DMS153 treated with DMSO at 0.1 percent for 48 hours (cell line): ENCODE measurements around the gene DPH6.

Experiments
- DNase-seq: peaks from one replicate; lab custom pipeline; 2025; ENCODE audit not compliant: unreplicated experiment; lab: John Stamatoyannopoulos, UW

The DPH6 gene

DNA sequence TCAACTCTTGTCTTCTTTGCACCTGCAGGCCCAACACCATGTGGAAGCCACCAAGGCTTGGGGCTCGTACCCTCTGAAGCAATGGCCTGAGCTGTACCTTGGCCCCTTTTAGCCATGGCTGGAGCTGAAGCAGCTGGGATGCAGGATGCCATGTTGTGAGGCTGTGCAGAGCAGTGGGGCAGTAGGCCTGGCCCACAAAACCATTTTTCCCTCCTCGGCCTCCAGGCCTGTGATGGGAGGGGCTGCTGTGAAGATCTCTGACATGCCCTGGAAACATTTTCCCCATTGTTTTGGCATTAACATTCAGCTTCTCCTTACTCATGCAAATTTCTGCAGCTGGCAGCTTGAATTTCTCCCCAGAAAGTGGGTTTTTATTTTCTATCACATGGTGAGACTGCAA lies 58.5 kb downstream of the DPH6 start:
- DNase-seq, result no peak

DNA sequence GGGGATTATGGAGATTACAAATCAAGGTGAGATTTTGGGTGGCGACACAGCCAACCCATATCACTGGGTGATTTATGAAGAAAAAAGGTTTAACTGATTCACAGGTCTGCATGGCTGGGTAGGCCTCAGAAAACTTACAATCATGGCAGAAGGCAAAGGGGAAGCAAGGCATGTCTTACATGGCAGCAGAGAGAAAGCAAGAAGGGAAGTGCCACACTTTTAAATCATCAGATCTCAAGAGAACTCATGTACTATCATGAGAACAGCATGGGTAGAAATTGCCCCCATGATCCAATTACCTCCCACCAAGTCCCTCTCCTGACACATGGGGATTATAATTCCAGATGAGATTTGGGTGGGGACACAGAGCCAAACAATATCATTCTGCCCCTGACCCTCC lies 59.7 kb downstream of the DPH6 start:
- DNase-seq, result no peak

DNA sequence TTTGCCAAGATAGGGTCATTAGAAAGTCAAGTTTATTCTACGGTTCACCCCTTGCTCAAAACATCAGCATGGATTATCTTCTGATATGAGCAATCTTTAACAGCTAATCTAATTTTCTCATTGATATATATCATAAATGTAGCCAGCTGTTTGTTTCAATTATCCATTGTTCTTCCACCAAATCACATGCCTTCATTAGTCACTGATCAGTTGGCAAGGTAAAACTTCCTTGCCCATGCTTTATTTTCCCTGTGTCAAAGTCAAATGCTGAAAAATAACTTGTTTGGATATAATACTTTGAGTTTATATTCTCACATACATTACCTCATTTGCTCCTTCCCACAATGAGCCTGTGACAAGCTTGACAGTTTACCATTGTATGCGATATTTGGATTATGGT lies 60.6 kb downstream of the DPH6 start:
- no peak for DNase-seq

DNA sequence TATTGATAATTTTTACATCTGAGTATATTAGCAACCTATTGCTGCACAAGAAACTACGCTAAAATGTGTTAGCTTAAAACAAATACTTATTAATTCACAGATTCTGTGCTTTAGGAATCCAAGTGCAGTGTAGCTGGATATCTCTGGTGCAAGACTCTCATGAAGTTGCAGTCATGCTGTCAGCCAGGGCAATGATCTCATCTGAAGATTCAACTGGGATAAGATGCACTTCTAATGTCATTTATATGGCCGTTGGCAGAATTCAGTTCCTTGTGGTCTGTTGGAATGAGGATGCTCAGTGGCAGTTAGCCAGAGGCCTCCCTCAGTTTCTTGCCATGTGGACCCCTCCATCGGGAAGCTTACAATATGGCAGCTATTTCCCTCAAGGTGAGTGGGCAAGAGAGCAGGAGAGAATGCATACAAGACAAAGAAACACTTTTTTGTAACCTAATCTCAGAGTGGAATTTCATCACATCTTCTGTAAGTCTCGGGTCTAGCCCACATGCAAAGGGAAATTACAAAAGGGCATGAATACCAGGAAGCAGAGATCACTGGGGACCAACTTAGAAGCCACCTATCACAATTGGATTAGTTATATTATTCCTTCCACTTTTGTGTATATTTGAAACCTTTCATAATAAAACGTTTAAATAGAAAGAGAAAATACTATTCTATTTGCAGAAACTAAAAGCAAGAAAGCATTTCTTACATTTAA lies 61.6 kb downstream of the DPH6 start:
- no peak for DNase-seq

DNA sequence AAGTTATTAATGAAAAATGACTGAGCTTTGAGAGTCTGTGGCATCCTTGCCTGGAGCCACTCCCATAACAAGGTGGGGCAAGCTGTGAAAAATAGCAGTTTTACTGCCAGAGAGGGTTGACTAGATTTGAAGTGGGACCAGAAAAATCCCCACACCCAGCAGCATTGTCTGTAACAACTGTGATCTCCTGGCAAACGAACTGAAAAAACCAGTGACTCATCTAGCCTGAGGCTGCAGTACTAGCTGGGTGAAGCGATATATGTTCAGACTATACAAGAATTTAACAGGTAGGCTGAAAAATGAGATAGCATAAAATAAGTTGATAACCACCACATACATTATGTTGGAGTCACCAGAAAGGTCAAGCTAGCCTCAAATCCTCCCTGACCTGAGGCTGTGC lies 64.0 kb downstream of the DPH6 start:
- DNase-seq, result no peak

DNA sequence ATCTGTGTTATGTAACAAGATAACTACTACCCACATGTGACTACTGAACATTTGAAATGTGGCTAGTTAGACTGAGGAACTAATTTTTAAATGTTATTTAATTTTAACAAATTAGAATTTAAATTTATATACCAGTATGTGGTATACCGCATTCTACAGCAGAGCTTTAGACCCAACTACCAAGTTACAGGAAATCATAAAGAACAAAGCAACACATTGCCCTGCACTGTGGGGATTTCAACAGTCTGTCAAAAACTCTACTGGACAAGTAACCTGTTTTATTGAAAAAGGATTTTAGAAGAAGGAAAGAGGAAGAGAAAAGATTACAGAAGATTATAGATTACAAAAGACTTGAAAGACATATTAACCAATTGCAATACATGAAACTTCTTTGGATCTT lies 64.9 kb downstream of the DPH6 start:
- DNase-seq, result no peak

DNA sequence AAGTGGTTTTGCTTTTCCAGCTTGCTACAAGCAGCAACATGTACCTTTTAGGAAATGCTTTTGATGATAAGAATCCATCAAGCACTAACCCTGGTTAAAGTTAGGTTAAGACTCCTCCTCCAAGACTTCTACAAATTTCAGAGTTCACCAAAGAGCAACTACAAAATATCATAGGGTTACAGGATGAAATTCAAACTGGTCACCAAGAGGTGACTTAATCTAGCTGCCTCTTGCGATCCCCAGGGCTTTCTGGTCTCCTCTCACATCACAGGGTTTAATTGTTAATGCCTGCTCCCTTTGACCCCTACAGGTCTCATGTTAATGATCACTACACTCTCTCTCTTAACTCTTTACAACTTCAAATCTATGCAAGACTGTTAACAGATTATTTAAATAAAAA lies 66.5 kb downstream of the DPH6 start:
- DNase-seq, result no peak

DNA sequence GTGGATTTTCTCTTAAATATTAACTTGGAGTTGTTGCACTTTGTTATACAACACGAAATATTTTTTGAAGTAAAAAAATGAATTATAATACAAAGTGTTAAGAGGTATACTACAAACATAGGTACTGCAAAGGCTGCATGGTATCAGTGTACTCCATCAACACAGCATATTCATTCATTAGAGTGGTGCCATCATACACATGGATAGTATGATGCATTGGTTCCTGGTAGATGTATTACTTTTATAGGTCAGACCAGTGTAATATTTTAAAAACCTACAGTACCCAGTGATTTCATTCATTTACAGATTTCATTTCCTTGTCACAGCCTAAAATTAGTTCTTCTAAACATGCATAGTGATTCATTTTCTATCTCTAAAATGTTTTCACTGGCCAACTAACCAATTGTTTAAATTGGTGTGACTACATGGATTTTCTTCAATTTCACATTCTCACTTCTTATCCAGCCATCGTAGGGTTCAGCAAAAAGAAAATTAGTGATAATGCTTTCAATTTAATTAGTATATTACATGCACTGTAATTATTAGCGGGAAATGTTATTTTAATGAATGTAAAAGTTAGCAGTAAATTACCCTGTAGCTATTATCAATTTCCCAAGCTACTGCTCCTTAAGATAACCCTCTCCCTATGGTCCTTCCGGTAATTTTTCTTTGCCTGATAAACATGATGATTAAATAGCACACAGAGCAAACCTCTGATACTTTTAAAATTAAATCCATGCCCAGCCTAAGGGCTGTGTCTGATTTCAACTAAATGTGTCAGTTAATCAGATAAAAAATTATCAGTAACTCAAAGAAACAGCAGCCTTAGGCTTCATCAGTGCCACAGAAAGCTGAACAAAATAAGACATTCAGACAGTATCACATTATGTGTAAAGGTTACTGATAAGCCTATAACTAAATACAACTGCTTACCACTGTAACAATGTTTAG lies 68.4 kb downstream of the DPH6 start:
- no peak for DNase-seq

DNA sequence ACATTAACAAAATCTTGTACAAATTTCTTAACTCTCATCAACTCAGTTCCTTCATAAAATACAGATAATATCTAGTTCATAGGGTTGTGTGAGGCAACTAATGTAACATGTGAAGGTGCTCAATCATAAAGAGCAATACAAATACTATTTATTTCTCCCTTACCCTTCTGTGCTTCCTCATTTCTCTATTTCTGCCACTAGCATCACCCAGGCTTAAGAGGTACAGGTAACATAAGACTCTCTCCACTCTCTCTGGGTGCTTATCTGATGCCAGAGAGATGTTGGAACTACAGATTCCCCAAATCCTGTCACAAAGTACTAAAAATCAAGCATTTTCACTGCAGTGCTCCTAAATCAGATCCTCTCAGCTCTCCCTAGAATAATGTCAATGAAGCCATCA lies 74.9 kb downstream of the DPH6 start:
- no peak for DNase-seq

DNA sequence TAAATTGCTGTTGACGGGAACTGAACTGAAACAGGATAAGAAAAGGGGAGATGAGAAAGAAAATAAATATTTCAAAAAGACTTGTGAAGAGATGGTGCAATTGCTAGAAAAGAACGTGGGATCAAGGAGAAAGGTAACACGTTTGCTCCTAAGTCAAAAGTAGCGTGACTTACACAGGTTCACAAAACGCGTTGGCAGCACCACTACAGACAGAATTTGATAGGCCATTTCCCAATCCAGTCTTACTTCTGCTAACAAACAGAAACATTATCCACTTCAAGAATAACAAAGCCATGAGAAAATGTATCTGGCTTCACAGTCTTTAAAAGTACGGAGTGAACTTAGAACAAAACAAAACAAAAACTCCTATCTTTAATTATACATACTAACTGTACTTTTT lies 75.5 kb downstream of the DPH6 start:
- DNase-seq, result no peak

DNA sequence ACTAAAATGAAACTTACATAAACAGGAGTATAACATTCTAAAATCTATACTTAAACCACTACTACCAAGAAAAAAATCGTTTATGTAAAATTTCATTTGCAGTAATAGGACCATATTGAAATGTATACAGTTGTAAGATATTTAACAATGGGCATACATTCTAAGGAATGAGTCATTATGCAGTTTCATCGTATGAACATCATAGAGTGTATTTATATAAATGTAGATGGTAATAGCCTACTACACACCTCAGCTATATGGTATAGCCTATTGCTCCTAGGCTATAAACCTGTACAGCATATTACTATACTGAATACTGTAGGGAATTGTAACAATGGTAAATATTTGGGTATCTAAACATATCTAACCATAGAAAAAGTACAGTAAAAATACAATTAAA lies 79.5 kb downstream of the DPH6 start:
- DNase-seq, result no peak

DNA sequence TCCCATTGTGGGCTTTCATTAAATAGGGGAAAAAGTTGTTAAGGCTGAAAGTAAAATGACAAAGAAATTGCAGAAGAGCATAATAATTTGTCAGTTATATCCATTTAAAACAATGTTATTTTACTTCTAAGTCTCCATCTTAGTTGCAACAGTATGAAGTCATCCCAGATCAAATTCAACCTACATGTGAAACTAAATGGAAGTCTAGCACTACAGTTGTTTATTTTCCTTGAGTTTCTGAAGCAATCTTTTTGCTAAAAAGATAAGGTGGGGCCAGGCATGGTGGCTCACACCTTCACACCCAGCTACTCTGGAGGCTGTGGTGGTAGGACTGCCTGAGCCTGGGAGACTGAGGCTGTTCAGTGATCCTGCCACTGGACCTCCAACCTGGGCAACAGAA lies 80.2 kb downstream of the DPH6 start:
- no peak for DNase-seq

DNA sequence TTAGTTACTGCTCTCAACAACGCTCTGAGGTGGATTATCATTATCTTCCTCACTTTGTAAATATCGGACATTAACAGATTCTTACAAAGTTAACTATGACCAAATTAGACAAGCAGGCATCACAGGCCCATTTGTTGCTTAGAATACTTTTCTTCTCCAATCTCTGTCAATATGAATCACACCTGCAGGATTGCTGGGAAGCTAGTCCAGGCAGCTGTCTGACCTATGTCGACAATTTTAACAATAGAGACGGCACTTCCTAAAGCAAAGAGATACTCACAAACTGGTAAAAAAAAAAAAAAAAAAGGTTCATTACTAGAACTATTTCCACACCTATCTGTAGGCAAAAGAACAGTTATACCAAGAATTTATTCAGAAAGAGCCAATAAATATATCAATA lies 85.3 kb downstream of the DPH6 start:
- DNase-seq, result no peak

DNA sequence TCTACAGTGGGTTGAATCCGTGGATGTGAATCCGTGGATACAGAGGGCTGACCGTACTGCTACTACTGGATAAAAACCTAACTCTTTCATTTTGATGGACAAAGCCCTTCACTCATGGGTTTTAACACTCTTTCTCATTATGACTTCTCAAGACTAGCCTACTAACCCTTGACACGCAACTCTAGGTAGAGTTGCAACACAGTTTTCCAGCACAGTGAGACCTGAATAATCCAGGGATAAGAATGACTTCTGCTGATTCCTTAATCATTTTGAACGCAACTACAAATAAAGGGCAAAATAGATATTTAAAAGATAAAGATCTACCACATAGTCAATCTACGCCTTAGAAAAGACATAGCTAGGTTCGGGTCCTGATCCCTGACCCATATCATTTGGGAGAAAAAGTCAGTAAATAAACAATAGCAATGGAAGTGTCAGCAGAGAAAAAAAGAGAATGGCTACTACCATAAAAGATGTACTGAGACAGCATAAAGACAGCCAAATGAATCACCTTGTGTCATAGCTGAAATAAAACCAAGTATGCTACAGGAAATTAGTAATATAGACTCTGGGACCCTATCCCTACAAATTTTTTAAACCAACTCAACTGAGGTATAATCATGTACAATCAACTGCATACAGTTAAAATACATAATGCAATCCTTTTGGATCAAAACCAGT lies 87.6 kb downstream of the DPH6 start:
- no peak for DNase-seq

DNA sequence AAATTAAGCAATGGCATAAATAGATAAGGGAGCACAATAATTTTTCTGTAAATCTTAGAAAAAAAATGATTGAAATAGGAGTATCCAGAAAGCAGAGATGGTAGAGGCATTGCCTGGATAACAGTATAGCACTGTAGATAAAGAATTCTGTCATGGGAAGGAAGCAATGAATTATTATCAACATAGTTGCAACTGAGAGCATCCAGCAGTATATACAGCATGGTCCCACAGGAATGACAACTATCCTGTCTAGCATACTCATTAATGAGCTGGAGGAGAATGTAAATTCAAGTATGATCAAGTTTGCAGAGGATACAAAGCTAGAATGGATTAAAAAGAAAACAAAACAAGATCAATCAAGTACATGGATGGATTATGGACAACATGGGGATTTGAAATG lies 90.8 kb downstream of the DPH6 start:
- no peak for DNase-seq

DNA sequence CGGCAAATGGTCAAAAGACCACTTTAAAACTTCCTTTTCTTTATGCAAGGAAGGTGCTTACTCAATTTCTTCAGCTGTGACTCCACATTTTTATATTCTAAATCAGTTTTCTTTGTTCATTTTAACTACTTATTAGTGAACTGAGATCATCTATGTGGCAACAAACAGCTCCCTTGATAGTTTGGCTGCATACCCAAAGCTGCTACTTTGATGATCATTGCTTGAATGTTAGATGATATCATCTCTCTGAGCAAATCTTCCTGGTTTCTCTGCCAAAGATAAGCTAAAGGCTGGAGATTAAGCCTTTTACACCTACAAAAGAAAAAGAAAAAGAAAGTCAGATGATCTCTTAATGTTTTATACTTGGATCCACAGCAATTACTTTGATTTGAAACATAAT lies 95.5 kb downstream of the DPH6 start:
- no peak for DNase-seq

DNA sequence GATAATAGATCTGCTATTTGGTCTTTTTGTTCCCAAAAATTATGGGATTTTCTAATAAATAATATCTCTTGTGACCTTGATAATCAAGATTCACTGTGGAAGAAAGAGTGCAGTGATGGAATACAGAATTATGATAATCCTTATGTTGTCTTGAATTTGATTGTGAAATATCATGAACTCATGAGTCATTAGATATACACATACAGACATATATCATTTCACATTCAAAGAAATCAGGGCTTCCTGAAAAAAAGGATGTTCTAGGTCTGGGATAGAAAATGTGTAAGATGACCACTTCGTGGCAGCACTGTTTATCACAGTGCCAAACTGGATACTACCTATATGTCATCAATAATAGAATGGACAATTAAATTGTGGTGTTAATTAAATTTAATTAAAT lies 97.7 kb downstream of the DPH6 start:
- no peak for DNase-seq

DNA sequence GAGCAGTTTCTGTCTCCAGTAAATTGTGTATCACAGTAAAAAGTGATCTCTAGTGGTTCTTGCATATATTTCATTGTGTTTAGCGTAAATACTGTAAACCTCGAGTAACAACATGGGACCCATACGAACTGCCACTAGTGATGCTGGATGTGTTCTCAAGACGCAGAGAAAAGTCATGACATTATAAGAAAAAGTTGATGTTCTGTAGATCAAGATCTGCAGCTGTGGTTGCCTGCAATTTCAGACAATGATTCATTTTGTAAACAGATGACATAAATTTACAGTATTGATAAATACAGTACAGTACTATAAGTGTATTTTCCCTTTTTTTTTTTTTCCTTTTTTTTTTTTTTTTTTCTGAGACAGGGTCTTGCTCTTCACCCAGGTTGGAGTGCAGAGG lies 100.1 kb downstream of the DPH6 start:
- no peak for DNase-seq

DNA sequence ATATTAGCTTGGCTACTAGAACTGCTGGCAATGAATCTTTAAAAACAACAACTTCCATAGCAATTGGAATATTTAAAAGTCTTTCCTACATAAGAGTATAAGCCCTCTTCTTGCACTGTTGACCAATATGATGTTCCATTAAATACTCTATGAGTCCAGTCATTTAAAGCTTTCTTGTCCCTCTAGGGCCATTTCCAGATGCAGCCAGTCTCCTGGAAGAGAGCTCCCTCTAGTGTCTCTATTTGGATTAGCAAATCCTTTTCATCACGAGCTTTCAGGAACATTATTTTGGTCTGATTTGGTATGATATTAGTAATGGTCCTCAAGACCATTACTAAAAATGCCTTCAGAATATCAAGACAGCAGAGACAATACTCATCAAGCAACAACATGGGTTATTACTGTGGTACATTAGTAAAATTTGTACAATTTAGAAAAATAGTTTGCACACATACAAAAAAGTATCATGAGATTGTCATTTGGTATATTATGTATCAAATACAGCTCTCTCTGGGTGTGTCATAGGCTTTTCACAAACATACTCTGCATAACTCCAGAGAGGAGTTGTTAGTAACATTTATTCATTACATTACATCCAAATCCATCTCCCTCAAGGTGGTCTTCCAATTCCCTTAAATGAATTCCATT lies 101.3 kb downstream of the DPH6 start:
- peak; percentile 2 for DNase-seq

DNA sequence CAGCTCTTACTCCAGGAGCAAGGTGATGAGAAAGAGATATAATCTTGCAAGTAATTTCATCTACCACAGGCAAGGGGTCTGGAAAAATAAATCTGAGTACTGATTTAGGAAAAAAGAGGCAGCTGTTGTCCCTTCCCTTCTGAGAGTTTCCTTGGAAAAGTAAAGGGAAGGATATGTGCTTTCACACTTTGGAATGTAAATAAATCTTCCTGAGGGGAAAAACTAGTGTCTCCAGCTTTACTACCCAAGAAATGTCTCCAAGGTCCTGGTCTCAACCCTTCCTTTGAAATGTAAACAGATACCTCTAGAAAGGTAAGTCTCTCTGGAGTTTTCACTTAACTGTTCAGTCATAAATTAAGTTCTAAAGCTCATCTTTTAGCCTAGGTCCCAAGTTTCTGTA lies 102.6 kb downstream of the DPH6 start:
- no peak for DNase-seq

DNA sequence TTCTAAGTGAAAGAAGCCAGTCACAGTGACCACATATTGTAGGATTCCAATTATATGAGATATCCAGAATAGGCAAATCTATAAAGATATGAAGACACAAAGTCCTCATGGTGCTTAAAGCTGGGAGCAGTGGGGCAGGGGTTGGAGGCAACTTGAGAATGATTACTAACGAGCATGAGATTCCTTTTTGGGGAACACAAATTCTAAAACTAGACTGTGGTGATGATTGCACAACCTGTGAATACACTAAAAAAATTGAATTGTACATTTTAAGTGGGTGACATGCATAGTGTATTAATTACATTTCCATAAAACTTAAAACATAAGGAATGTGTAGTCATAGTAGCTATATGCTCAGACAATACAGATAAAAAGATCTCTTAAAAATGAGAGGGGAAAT lies 103.2 kb downstream of the DPH6 start:
- no peak for DNase-seq
